Esophagus (tissue), 2 donors: ENCODE data around the gene HBZ. TPM values are rescaled to one million over a fixed set of nuclear protein-coding genes. Genes with fewer than 3 reads are reported as not detected.
"Not testable (repeated sequence)": the region's sequence is repeated elsewhere in the genome, so short reads cannot be mapped to it uniquely, and the experiment has no call there.

ENCODE experiments used
- H3K27ac ChIP-seq, 2 donors: one replicate each; pipeline ENCODE4 v1.5.1; 2013; ENCODE audit warnings: low read depth in 2 of 2, mild to moderate bottlenecking in 2 of 2, inconsistent platforms in 1 of 2, low read length in 1 of 2, moderate library complexity in 1 of 2
- H3K27me3 ChIP-seq, 2 donors: one replicate each; pipeline ENCODE4 v1.6.1; 2013; ENCODE audit warnings: low read length in 2 of 2, control low read depth in 1 of 2, mild to moderate bottlenecking in 1 of 2; ENCODE audit not compliant: insufficient read depth in 2 of 2, control insufficient read depth in 1 of 2
- H3K36me3 ChIP-seq, 2 donors: one replicate each; pipeline ENCODE4 v1.6.1; 2013; ENCODE audit warnings: low read length in 1 of 2; ENCODE audit not compliant: control insufficient read depth in 2 of 2, insufficient read depth in 2 of 2
- H3K4me1 ChIP-seq, 2 donors: one replicate each; pipeline ENCODE4 v1.6.1; 2013; ENCODE audit warnings: low read length in 1 of 2; ENCODE audit not compliant: control insufficient read depth in 2 of 2, insufficient read depth in 2 of 2
- H3K4me3 ChIP-seq, 2 donors: one replicate each; pipeline ENCODE4 v1.5.1; 2013; ENCODE audit warnings: low read length in 2 of 2, mild to moderate bottlenecking in 2 of 2, low read depth in 1 of 2, moderate library complexity in 1 of 2
- H3K9me3 ChIP-seq, 2 donors: one replicate each; pipeline ENCODE4 v1.6.1; 2013; ENCODE audit warnings: mild to moderate bottlenecking in 2 of 2, low read depth in 1 of 2, low read length in 1 of 2, moderate library complexity in 1 of 2; ENCODE audit not compliant: control insufficient read depth in 2 of 2, insufficient read depth in 1 of 2
- WGBS, 2 donors: extraction: QIAGEN DNeasy Blood & Tissue Kit; methylation state at CpG; one replicate each; pipeline ENCODE4 v1.1.7; 2013; 5-methylcytosine and 5-hydroxymethylcytosine counted together
- polyA plus RNA-seq, 2 donors: library from polyadenylated mRNA; stranded (reverse); fragments of 200-250 nt; gene quantifications; one replicate each; pipeline ENCODE4 v1.2.3, GENCODE V29; 2013
- donor health status: healthy with polysubstance abuse.
- donor health status: Bipolar disorder and iron deficiency.

The HBZ gene
- polyA plus RNA-seq, 2 donors, result not detected

DNA sequence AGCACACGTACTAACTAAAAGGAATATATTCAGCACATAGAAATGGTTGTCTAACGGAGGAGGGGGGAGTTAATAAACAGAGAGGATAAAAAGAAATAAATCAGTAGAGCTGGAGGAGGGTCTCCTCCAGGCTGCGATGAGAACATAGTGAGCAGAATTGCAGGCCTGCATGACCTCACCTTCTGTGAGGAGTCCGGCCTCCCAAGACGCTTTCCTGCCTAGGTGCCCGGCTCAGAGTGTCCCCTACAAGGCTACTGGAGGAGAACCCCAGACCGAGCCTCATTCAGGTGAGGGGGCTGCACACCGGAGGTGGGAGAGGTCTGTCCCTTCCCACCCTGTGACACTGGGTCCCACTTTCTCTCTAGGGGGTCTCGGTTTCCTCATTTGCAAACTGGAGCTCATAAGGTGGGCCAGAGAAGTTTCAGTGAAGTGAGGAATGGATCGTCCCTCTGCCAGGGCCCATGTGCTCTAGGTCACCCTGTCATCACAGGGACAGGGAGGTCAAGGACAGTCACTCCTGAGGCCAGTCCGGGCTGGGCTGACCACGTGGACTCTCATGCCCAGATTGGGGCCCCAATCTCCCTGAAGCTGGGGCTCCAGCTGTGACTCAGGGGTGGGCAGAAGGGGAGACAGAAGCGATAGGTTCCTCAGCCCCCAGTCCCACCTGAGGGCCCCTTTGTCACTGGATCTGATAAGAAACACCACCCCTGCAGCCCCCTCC, 10.0 kb downstream of the HBZ start:
- no peak overlapping the region for H3K27ac ChIP-seq
- no peaks in the 10 kb centered on the region for H3K36me3 ChIP-seq
- 84 to 88% methylated on average over 13 of the region's 13 CpGs for WGBS, 2 donors
- H3K9me3 ChIP-seq, result no peaks in the 10 kb centered on the region
- H3K27me3 ChIP-seq, result peaks cover 0 to 24% of the 10 kb centered on the region in 2 donors
- H3K4me3 ChIP-seq, result no peak overlapping the region
- peaks cover 0 to 13% of the 10 kb centered on the region in 2 donors for H3K4me1 ChIP-seq

DNA sequence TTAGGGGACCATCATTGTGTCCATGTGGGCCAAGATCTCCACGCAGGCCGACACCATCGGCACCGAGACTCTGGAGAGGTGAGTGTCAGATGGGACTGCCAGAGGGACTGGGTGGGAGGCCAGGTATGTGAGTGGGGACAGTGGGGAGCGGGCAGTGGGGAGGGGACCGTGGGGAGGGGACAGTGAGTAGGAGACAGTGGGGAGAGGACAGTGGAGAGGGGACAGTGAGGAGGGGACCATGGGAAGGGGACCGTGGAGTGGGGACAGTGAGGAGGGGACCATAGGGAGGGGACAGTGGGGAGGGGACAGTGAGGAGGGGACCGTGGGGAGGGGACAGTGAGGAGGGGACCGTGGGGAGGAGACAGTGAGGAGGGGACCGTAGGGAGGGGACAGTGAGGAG, 10.7 kb downstream of the HBZ start:
- 87 to 96% methylated on average over 7 to 10 of the region's 10 CpGs for WGBS, 2 donors

DNA sequence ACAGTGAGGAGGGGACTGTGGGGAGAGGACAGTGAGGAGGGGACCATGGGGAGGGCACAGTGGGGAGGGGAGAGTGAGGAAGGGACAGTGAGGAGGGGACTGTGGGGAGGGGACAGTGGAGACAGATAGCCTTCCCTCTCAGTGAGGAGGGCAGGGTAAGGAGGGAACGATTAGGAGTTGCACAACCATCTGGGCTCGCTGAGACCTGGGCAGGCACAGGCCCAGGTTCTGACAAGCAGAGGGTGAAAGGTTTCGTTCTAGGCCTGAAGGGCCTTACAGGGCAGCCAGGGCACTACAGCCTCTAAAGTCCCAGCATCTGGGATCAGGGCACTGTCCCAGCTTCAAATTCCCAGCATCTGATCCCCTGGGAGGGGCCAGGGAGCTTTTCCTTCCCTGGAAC, 11.3 kb downstream of the HBZ start:
- not testable (repeated sequence) for H3K27ac ChIP-seq, H3K36me3 ChIP-seq, H3K4me3 ChIP-seq, H3K9me3 ChIP-seq
- Histone ChIP-seq H3K27me3 (peaks cover 0 to 28% of the 10 kb centered on the region in 2 donors), H3K4me1 (peaks cover 0 to 16% of the 10 kb centered on the region in 2 donors)
- WGBS, 2 donors, result 0 to 9% methylated on average over 1 to 2 of the region's 3 CpGs

More for the DNA sequence above, 10.7 kb downstream of the HBZ start:
- H3K27ac ChIP-seq, H3K36me3 ChIP-seq, H3K4me3 ChIP-seq, H3K9me3 ChIP-seq: not testable (repeated sequence)
- H3K27me3 ChIP-seq, result peaks cover 0 to 28% of the 10 kb centered on the region in 2 donors
- H3K4me1 ChIP-seq, result peaks cover 0 to 13% of the 10 kb centered on the region in 2 donors

DNA sequence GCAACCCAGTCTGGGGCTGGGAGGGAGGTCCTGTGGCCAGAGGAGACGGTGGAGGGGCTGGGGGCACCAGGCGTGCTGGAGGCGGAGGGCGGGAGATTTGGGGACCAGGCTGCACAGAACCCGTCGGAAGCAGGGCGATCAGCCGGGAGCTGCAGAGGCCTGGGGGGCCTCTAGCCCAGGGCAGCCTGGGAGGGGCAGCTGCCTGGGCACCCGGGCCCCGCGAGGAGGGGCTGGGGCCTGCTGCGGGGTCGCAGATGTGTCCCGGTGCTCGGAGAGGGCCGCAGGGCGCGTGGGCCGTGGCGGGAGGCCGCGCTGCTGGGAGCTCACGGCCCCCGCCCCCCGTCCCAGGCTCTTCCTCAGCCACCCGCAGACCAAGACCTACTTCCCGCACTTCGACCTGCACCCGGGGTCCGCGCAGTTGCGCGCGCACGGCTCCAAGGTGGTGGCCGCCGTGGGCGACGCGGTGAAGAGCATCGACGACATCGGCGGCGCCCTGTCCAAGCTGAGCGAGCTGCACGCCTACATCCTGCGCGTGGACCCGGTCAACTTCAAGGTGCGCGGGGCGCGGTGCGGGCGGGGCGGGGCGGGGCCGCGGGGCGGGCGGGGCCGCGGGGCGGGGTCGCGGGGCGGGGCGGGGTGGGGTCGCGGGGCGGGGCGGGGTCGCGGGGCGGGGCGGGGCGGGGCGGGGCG, 11.8 kb downstream of the HBZ start:
- H3K4me3 ChIP-seq, H3K9me3 ChIP-seq, H3K27ac ChIP-seq, H3K36me3 ChIP-seq: not testable (repeated sequence)
- Histone ChIP-seq H3K4me1 (peaks cover 0 to 16% of the 10 kb centered on the region in 2 donors), H3K27me3 (peaks cover 0 to 28% of the 10 kb centered on the region in 2 donors)
- WGBS, 2 donors, result 2% methylated on average over 22 of the region's 80 CpGs; no CpG with 5 or more reads in 1 of the 2 donors

DNA sequence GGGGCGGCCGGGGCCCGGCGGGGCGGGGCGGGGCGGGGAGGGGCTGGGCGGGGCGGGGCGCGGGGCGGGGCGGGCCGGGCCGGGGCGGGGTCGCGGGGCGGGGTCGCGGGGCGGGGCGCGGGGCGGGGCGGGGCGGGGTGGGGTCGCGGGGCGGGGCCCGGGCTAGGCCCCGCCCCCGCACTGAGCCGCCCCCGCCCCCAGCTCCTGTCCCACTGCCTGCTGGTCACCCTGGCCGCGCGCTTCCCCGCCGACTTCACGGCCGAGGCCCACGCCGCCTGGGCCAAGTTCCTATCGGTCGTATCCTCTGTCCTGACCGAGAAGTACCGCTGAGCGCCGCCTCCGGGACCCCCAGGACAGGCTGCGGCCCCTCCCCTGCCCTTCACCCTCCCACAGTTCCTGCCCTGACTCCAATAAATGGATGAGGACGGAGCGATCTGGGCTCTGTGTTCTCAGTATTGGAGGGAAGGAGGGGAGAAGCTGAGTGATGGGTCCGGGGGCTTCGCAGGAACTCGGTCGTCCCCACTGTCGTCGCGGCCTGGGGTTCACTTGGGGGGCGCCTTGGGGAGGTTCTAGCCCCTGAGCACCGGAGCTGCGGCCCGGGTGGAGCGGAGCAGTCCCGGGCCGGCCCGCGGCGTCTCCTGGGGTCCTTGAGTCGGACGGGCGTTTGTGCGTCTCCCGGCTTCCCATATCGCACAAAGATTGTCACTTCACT, 12.5 kb downstream of the HBZ start:
- Histone ChIP-seq H3K36me3 (no peaks in the 10 kb centered on the region), H3K4me1 (peaks cover 0 to 16% of the 10 kb centered on the region in 2 donors), H3K27ac (no peak overlapping the region), H3K27me3 (peaks cover 0 to 28% of the 10 kb centered on the region in 2 donors), H3K9me3 (peaks cover 0 to 3% of the 10 kb centered on the region in 2 donors), H3K4me3 (no peak overlapping the region)
- 2 to 5% methylated on average over 30 to 70 of the region's 77 CpGs for WGBS, 2 donors

DNA sequence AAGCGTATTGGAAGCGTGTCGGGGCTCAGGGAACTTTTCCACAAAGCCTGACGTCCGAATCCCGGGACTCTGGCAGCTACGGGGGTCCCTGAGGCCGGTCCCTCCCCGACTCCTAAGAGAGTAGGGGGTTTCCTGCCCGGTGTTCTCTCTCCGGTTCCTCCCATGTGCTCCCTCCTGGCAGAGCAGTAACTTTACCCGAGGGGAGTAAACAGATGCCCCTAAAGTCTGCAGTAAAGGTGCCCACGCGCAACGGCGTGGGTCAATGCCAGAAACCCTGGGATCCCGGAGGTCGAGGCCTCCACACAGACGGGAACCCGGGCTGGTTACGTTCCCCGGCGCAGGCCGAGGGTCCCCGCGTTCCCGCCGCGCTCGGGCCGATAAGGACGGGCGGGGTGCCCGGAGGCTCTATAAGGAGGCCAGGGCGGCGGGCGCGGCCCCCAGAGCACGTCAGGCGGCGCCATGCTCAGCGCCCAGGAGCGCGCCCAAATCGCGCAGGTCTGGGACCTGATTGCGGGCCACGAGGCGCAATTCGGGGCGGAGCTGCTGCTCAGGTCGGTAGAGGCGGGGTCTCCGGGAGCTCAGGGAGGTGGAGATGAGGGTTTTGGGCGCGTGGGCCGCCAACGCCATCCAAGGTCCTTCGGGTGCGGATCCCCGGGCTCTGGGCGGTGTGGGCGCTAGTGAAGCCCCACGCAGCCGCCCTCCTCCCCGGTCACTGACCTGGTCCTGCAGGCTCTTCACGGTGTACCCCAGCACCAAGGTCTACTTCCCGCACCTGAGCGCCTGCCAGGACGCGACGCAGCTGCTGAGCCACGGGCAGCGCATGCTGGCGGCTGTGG, 13.3 kb downstream of the HBZ start, which contains the start of gene HBM:
Gene HBM, plus strand, starts transcription at position 440 of the 836 bp plus-strand sequence. Its CDS starts 20 bp downstream, at position 460.
- Histone ChIP-seq H3K4me1 (peaks cover 0 to 16% of the 10 kb centered on the region in 2 donors), H3K27ac (no peak within 1 kb of the TSS), H3K27me3 (peaks cover 0 to 29% of the 10 kb centered on the region in 2 donors), H3K4me3 (peak within 1 kb of the TSS in 1 of 2 donors; percentile 0), H3K9me3 (peaks cover 0 to 3% of the 10 kb centered on the region in 2 donors), H3K36me3 (no peaks in the 10 kb centered on the region)
- 2% methylated on average over 65 to 75 of the region's 75 CpGs for WGBS, 2 donors

DNA sequence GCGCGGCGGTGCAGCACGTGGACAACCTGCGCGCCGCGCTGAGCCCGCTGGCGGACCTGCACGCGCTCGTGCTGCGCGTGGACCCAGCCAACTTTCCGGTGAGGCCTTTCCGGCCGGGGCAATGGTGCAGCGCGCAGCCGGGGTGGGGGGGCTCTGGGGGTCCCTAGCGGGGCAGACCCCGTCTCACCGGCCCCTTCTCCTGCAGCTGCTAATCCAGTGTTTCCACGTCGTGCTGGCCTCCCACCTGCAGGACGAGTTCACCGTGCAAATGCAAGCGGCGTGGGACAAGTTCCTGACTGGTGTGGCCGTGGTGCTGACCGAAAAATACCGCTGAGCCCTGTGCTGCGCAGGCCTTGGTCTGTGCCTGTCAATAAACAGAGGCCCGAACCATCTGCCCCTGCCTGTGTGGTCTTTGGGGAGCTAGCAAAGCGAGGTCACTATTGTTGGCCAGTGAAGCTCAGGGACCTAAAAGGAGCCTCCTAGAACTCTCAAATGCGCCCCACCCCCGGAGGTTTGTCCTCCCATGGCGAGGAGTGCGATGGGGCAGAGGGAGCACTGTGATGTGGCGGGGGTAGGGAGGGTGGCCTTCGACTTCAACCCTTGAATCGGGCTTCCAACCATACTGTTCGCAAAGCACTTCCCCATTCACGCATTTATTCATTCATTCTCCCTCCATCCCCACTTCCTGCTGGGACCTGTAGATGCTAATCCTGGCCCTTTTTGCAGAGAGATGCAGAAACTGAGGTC, 14.1 kb downstream of the HBZ start:
- Histone ChIP-seq H3K27ac (no peak overlapping the region), H3K4me3 (peak overlapping the region in 1 of 2 donors; percentile 0), H3K27me3 (peaks cover 0 to 31% of the 10 kb centered on the region in 2 donors), H3K36me3 (no peaks in the 10 kb centered on the region), H3K9me3 (peaks cover 0 to 3% of the 10 kb centered on the region in 2 donors), H3K4me1 (peaks cover 0 to 16% of the 10 kb centered on the region in 2 donors)
- 4 to 6% methylated on average over 45 of the region's 45 CpGs for WGBS, 2 donors

DNA sequence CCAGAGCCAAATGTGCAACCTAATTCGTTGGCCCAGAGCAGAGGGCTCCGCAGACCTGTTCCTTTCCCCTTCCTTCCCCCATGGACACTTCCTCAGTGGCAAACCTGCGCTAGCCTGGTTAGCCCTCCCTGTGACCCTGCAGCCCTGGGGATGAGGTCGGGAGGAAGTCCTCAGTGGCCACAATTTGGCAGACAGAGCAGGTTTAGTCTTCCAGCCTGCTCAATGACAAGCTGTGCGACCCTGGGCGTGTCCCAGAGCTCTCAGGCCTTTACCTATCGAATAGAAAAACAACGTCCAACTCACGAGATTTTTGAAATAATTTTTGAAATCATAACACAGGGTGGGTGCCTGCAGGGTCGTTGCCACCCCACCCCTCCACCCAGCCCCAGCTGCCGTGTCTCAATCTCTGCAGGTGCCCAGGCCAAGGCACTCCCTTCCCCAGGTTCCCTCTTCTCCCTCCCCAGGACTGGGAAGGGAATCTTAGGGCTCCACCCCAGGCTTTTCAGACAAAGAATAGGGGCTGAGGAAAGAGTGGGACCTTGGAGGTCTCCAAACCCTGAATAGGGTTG, 14.8 kb downstream of the HBZ start:
- Histone ChIP-seq H3K9me3 (peaks cover 0 to 3% of the 10 kb centered on the region in 2 donors), H3K27ac (no peak overlapping the region), H3K36me3 (no peaks in the 10 kb centered on the region), H3K4me3 (no peak overlapping the region), H3K27me3 (peaks cover 0 to 31% of the 10 kb centered on the region in 2 donors), H3K4me1 (peaks cover 0 to 16% of the 10 kb centered on the region in 2 donors)
- 13 to 14% methylated on average over 11 of the region's 11 CpGs for WGBS, 2 donors
